Duodenal mucosa (tissue), 2 donors: ENCODE data around the gene CCSER1.

Source experiments
- H3K27ac ChIP-seq: one replicate; pipeline ENCODE4 v1.7.0; 2013; ENCODE audit warnings: low read depth, low read length
- H3K27me3 ChIP-seq, 2 donors: one replicate each; pipeline ENCODE4 v1.7.0; 2013; ENCODE audit warnings: low read length in 2 of 2, control low read depth in 1 of 2; ENCODE audit not compliant: insufficient read depth in 2 of 2, control insufficient read depth in 1 of 2
- H3K36me3 ChIP-seq, 2 donors: one replicate each; pipeline ENCODE4 v1.7.0; 2013; ENCODE audit warnings: low read length in 2 of 2, control low read depth in 1 of 2; ENCODE audit not compliant: insufficient read depth in 2 of 2, control insufficient read depth in 1 of 2
- H3K4me1 ChIP-seq, 2 donors: one replicate each; pipeline ENCODE4 v1.7.0; 2013; ENCODE audit warnings: low read length in 2 of 2, control low read depth in 1 of 2; ENCODE audit not compliant: insufficient read depth in 2 of 2, control insufficient read depth in 1 of 2
- H3K4me3 ChIP-seq, 2 donors: one replicate each; pipeline ENCODE4 v1.7.0; 2013; ENCODE audit warnings: low read length in 2 of 2, low read depth in 1 of 2
- H3K9ac ChIP-seq, 2 donors: one replicate each; pipeline ENCODE4 v1.7.0; 2013; ENCODE audit warnings: low read length in 2 of 2, low read depth in 1 of 2
- H3K9me3 ChIP-seq, 2 donors: one replicate each; pipeline ENCODE4 v1.7.0; 2013; ENCODE audit warnings: low read length in 2 of 2, control low read depth in 1 of 2; ENCODE audit not compliant: control insufficient read depth in 1 of 2

Gene CCSER1

DNA sequence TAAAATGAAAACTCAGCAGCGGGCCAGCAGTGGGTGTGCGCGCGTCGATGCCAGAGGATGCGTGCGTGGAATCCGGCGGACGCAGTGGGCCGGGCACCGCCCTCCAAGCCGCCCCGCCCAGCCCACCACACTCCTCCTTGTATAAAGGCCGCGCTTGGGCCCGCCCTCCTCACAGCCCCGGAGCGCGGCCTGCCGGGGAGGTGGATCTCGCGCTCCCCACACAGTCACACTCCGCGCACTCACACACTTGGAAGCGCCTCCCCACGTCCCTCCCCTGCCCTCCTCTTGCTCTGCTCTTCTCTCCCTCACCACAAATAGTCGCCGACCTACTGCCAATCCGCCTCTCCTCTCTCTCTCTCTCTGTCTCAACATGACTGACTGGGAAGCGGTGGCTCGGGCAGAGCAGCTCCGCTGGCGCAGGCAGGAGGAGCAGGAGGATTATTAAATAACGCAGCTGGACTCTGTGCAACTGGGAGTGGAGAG lies at the start of gene CCSER1:
TSS of gene CCSER1 (plus strand) at position 172 of the 483 bp plus-strand sequence.
- H3K4me3 ChIP-seq, result peak within 1 kb of the TSS; percentile 79 to 91
- no peaks in the 10 kb centered on the region for H3K27me3 ChIP-seq
- H3K4me1 ChIP-seq, result peaks cover 0 to 7% of the 10 kb centered on the region in 2 donors
- peak within 1 kb of the TSS; percentile 89 for H3K27ac ChIP-seq
- no peaks in the 10 kb centered on the region for H3K36me3 ChIP-seq
- H3K9me3 ChIP-seq, result no peaks in the 10 kb centered on the region
- peak within 1 kb of the TSS; percentile 74 to 82 for H3K9ac ChIP-seq

DNA sequence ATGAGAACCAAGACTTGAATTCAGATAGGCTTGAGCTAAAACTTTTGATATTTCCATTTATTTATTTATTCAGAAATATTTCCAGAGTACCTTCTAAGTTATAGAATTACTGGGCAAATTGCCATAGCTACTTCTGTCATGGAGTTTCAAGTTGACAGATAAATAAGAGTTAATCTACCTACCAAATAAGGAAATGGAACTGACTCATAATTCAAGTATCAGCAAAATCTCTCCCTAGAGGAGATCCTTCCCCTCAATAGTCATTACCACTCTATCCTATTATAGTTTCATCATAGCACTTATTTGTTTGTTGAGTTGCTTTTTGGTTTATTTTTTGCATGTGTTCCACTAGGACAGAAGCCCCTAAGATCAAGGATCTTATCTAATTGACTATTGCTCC lies 48.8 kb upstream of the CCSER1 start:
- no peaks in the 10 kb centered on the region for H3K36me3 ChIP-seq
- no peak overlapping the region for H3K9ac ChIP-seq
- no peaks in the 10 kb centered on the region for H3K27me3 ChIP-seq
- H3K27ac ChIP-seq, result no peak overlapping the region
- no peak overlapping the region for H3K4me3 ChIP-seq
- H3K4me1 ChIP-seq, result no peaks in the 10 kb centered on the region
- H3K9me3 ChIP-seq, result no peaks in the 10 kb centered on the region

DNA sequence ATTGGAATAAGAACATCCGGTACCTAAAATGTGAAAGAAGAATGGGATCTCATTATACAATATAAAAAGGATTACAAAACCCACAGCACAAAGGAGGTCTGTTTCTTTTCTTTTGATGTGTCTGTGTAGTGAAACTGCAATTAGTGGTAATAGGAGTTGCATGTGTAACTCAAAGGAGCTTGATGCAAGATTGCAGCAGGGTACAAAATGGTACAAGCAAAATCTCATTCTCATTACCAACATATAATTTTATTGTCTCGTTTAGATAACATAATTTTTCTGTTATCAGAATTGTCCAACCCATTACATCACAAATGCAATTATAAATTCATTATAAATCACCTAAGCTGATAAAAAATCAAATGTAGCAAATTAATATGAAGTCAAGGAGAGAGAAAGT lies 47.1 kb upstream of the CCSER1 start:
- Histone ChIP-seq H3K4me3 (no peak overlapping the region), H3K36me3 (no peaks in the 10 kb centered on the region), H3K9me3 (no peaks in the 10 kb centered on the region), H3K27me3 (no peaks in the 10 kb centered on the region), H3K9ac (no peak overlapping the region), H3K4me1 (no peaks in the 10 kb centered on the region), H3K27ac (no peak overlapping the region)

DNA sequence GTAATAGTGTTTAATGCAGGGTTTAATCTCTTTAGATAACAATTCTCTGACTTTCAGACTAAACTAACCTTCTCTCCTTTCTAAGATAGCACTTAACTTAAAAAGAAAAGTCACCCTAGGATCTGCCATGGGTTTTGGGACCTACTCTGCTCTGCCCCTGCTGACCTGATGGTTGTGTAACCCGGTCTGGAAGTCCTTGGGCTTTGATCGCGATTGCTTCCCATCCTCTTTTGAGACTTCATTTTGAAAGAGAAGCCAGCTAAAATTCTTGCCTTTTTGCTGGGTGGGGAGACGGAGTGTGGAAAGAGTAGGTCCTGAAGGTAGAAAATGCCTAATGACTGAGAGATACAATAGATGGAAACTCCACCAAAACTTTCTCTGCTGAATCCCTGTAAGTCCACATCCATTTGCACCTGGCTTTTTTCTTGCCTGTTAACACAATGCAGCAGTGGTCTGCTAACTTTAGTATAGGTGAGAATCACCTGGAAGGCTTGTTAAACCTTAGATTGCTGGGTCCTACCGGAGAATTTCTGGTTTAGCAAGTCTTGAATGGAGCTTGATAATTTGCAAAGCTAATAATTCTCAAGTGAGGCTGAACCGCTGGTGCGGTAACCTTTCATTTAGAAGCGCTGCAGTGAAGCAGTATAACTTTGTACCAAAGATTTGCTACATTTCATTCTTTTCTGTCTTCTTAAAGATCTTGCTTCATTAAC lies 45.6 kb upstream of the CCSER1 start:
- Histone ChIP-seq H3K4me1 (no peaks in the 10 kb centered on the region), H3K9ac (no peak overlapping the region), H3K4me3 (no peak overlapping the region), H3K9me3 (no peaks in the 10 kb centered on the region), H3K36me3 (no peaks in the 10 kb centered on the region), H3K27me3 (no peaks in the 10 kb centered on the region), H3K27ac (no peak overlapping the region)

DNA sequence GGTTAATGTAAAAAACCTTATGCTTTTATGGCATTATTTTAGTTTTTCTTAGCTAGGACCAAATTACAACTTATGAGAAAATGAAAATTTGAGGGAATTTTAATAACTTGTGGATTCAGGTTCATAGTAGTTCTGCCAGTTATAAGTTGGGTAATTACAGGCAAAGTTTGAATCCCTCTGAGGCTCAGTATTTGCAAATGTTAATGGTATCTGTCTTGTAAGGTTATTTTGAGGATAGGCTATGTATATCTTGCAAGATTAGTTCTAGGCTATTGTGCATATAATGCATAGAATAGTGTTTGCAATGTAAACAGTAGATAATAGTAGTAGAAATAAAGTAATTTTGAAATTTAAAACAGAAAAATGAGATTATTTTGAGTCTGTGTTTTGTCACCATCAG lies 44.7 kb upstream of the CCSER1 start:
- no peak overlapping the region for H3K9ac ChIP-seq
- H3K36me3 ChIP-seq, result no peaks in the 10 kb centered on the region
- H3K4me3 ChIP-seq, result no peak overlapping the region
- no peak overlapping the region for H3K27ac ChIP-seq
- H3K4me1 ChIP-seq, result no peaks in the 10 kb centered on the region
- no peaks in the 10 kb centered on the region for H3K9me3 ChIP-seq
- no peaks in the 10 kb centered on the region for H3K27me3 ChIP-seq

DNA sequence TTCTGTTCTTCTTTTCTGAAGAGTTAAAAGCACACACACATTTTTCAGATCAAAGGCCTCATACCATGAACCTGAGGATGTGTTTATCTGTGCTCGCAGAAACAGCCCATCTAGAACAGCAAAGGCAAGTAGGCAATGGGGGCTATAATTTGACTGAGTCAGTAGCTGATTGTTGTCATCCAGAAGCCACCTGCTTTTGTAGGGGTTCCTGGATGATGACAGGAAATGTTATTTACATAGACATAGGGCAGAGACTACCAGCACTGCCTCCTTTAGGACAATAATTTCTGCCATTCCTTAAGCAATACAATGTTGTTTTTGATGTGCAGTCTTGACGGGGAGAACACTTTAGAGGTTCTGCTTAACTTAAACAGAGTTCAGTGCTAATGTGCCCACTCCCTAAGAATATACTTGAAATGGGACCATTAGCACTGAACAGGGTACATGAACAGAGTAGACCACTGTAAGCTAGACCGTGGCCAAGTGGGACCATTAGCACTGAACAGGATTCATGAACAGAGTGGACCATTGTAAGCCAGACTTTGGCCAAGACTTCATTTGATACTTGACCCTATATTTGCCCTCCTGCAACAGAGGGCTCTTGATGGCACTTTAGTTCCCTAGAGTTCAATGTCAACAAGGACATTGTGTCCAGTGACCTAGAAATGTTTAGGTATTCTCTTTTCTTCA lies 42.8 kb upstream of the CCSER1 start:
- Histone ChIP-seq H3K4me1 (no peaks in the 10 kb centered on the region), H3K36me3 (no peaks in the 10 kb centered on the region), H3K27me3 (no peaks in the 10 kb centered on the region), H3K9ac (no peak overlapping the region), H3K9me3 (no peaks in the 10 kb centered on the region), H3K4me3 (no peak overlapping the region), H3K27ac (no peak overlapping the region)

DNA sequence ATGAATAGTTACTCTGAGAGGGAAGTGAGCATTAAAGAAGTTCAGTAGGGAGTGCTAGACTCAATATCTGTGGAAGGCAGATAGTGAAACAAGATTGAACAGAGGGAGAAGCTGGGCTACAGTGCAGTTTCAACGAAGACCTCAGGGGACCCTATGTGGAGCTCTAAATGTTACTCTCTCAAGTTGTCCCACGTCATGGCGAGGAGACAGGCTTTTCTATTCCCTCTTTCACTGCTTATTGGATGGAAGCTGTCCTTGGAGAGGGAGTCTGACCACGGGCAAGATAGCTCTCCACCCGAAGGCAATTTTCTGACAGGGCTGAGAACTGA lies 42.3 kb upstream of the CCSER1 start:
- Histone ChIP-seq H3K4me1 (no peaks in the 10 kb centered on the region), H3K4me3 (no peak overlapping the region), H3K27ac (no peak overlapping the region), H3K9ac (no peak overlapping the region), H3K9me3 (no peaks in the 10 kb centered on the region), H3K27me3 (no peaks in the 10 kb centered on the region), H3K36me3 (no peaks in the 10 kb centered on the region)

DNA sequence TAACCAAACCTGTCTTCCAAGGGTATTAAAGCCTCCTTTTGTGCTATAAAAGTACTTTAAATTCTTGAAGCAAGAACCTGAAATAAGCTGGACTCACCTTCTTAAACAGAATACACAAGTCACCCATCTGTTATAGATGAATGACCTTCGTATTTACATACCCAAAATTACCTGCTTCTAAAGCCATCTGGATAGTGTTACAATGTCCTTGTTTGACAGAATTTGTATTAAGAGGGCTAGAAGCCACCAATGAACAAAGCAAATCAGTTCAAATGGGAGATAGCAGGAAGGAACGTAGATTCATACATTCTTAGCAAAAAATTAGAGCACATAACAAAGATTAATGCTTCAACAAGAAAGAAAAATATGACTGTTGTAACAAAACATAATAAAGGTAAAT lies 33.7 kb upstream of the CCSER1 start:
- Histone ChIP-seq H3K36me3 (no peaks in the 10 kb centered on the region), H3K27ac (no peak overlapping the region), H3K27me3 (no peaks in the 10 kb centered on the region), H3K9ac (no peak overlapping the region), H3K4me1 (no peaks in the 10 kb centered on the region), H3K4me3 (no peak overlapping the region), H3K9me3 (no peaks in the 10 kb centered on the region)

DNA sequence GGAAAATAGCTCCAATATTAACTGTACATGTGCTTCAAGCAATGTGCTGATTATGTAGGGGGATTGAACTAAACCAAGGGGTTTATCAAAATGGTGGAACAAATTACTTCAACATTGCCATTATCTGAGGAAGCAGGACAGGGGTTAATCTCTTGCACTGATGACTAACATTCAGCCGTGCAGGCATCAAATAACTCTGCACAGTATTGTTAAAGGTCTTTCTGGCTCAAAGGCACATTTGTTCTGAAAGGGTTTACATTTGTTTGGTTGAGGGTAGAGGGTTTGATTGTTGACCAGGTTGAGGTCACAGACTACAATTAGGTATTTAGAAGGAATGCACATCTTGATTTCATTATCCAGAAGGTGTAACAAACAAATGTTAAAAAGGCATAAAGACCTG lies 32.2 kb upstream of the CCSER1 start:
- Histone ChIP-seq H3K27me3 (no peaks in the 10 kb centered on the region), H3K9me3 (no peaks in the 10 kb centered on the region), H3K36me3 (no peaks in the 10 kb centered on the region), H3K27ac (no peak overlapping the region), H3K9ac (no peak overlapping the region), H3K4me1 (no peaks in the 10 kb centered on the region), H3K4me3 (no peak overlapping the region)

DNA sequence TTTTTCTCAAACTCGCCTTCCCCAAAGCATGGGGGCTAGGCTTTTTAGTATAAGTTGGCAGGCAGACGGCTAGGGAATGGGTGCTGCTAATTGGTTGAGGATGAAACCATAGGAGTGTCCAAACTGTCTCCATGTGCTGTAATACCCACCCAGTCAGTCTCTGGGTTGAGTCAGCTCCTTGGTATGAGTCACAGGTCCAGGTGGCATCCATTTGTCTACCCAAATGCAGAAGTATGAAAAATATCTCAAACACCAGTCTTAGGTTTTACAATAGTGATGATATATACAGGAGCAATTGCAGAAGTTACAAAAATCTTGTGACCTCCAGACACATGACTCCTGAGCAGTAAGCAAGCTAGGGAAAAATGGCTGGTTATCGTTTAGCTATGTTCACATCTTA lies 27.4 kb upstream of the CCSER1 start:
- no peak overlapping the region for H3K4me3 ChIP-seq
- H3K9ac ChIP-seq, result no peak overlapping the region
- H3K9me3 ChIP-seq, result no peaks in the 10 kb centered on the region

More for the DNA sequence above, 27.4 kb upstream of the CCSER1 start:
- H3K36me3 ChIP-seq, result no peaks in the 10 kb centered on the region
- no peaks in the 10 kb centered on the region for H3K27me3 ChIP-seq
- H3K4me1 ChIP-seq, result no peaks in the 10 kb centered on the region
- H3K27ac ChIP-seq, result no peak overlapping the region
